Stimulated activated CD8-positive, alpha-beta memory T cell treated with anti-CD3 and anti-CD28 coated beads, Interleukin-4, amount 100 ng/mL, for 4 hours (primary cell): ENCODE data around the gene MAPK4.

Experiments used
- DNase-seq, 2 donors: peaks; one replicate each; pipeline ENCODE4 v3.0.0-alpha.2; 2020; ENCODE audit warnings: low read depth in 2 of 2, low spot score in 1 of 2

Gene MAPK4

GRCh38 chr18:50623694-50624352 is 63.9 kb downstream of the MAPK4 start:
- DNase-seq, result no peak

- no peak for DNase-seq
Observed at GRCh38 chr18:50624981-50625380, 65.1 kb downstream of the MAPK4 start.

- no peak for DNase-seq
Observed at GRCh38 chr18:50626317-50626716, 66.4 kb downstream of the MAPK4 start.

- DNase-seq, result no peak
Observed at GRCh38 chr18:50627594-50628532, 68.0 kb downstream of the MAPK4 start.

GRCh38 chr18:50628533-50628905 is 68.6 kb downstream of the MAPK4 start:
- no peak for DNase-seq

- DNase-seq, result no peak
Observed at GRCh38 chr18:50629148-50629631, 69.3 kb downstream of the MAPK4 start.

GRCh38 chr18:50630895-50631294 is 71.0 kb downstream of the MAPK4 start:
- no peak for DNase-seq

GRCh38 chr18:50632895-50633515 is 73.1 kb downstream of the MAPK4 start:
- no peak for DNase-seq

GRCh38 chr18:50633992-50634391 is 74.1 kb downstream of the MAPK4 start:
- no peak for DNase-seq

GRCh38 chr18:50636366-50637057 is 76.6 kb downstream of the MAPK4 start:
- no peak for DNase-seq

GRCh38 chr18:50638016-50638883 is 78.4 kb downstream of the MAPK4 start:
- no peak for DNase-seq

GRCh38 chr18:50638884-50639420 is 79.1 kb downstream of the MAPK4 start:
- no peak for DNase-seq

- no peak for DNase-seq
Observed at GRCh38 chr18:50639711-50640110, 79.8 kb downstream of the MAPK4 start.

GRCh38 chr18:50642439-50642838 is 82.6 kb downstream of the MAPK4 start:
- no peak for DNase-seq

GRCh38 chr18:50644146-50644545 is 84.3 kb downstream of the MAPK4 start:
- no peak for DNase-seq

- no peak for DNase-seq
Observed at GRCh38 chr18:50644807-50645206, 84.9 kb downstream of the MAPK4 start.

GRCh38 chr18:50647237-50647636 is 87.3 kb downstream of the MAPK4 start:
- DNase-seq, result no peak

GRCh38 chr18:50647792-50648191 is 87.9 kb downstream of the MAPK4 start:
- DNase-seq, result no peak

GRCh38 chr18:50649821-50650220 is 89.9 kb downstream of the MAPK4 start:
- DNase-seq, result no peak

- no peak for DNase-seq
Observed at GRCh38 chr18:50651334-50651733, 91.4 kb downstream of the MAPK4 start.
